ENCODE measurements around the gene PACS1.

Gene PACS1

DNA sequence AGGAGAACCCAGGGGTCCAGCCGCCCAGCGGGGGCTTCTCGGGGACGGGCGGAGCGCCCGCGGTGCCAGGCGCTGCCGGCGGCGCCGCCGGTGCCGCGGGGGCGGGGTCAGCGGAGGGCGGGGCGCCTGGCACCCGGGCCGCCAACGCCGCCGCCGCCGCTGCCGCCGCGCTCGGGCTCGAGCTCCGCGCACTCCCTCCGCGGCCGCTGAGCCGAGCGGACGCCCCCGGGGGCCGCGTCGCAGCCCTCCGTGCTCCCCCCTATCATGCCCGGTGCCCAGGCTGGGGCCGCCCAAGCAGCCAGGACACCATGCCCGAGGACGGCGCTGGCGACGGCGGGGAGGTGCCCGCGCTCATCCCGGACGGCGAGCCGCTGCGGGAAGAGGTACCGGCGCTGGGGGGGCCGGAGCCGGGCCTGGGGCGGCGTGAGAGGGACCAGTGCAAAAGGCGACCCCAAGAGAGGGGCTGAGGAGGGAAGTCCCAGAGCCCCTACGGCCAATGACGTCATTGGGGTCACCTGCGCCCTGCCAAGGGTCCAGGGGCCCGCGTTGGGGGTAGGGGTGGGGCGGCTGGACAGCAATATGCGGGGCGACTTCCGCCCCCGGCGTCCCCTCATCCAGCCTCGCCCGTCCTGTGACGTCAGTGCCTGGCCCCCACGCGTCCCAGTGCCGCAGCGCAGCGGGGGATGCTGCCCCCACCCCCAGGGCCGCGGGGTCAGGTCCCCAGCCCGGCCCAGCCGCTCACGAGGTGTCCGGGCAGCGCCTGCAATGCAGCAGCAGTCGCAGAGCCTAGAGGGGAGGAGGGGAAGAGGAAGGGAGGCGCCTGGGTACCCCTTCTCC, 221.9 kb downstream of the PACS1 start, which contains the start of gene TMEM151A:
Gene TMEM151A, plus strand, starts transcription at position 189 of the 837 bp plus-strand sequence. Its CDS starts 120 bp downstream, at position 309.
- no peak for TF ChIP-seq FOXP2 (optimal IDR thresholded peaks at IDR 0.05; ENCODE audit: borderline replicate concordance, extremely low read depth, extremely low read length, insufficient read depth)
- no peak for TF ChIP-seq SIN3A (IDR thresholded peaks at IDR 0.05; ENCODE audit: borderline replicate concordance, insufficient read depth, low read length)
- TF ChIP-seq, protein P1, sequence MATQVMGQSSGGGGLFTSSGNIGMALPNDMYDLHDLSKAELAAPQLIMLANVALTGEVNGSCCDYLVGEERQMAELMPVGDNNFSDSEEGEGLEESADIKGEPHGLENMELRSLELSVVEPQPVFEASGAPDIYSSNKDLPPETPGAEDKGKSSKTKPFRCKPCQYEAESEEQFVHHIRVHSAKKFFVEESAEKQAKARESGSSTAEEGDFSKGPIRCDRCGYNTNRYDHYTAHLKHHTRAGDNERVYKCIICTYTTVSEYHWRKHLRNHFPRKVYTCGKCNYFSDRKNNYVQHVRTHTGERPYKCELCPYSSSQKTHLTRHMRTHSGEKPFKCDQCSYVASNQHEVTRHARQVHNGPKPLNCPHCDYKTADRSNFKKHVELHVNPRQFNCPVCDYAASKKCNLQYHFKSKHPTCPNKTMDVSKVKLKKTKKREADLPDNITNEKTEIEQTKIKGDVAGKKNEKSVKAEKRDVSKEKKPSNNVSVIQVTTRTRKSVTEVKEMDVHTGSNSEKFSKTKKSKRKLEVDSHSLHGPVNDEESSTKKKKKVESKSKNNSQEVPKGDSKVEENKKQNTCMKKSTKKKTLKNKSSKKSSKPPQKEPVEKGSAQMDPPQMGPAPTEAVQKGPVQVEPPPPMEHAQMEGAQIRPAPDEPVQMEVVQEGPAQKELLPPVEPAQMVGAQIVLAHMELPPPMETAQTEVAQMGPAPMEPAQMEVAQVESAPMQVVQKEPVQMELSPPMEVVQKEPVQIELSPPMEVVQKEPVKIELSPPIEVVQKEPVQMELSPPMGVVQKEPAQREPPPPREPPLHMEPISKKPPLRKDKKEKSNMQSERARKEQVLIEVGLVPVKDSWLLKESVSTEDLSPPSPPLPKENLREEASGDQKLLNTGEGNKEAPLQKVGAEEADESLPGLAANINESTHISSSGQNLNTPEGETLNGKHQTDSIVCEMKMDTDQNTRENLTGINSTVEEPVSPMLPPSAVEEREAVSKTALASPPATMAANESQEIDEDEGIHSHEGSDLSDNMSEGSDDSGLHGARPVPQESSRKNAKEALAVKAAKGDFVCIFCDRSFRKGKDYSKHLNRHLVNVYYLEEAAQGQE (IDR thresholded peaks at IDR 0.05; ENCODE audit: insufficient read depth in 1 of 2, low read depth in 2 of 2, low read length in 2 of 2): no peak
- TF ChIP-seq POLR2AphosphoS5 (IDR thresholded peaks at IDR 0.05; ENCODE audit: low read depth, low read length): no peak
- TF ChIP-seq TAF1 (IDR thresholded peaks at IDR 0.05; ENCODE audit: borderline replicate concordance, insufficient read depth, low read length): no peak

DNA sequence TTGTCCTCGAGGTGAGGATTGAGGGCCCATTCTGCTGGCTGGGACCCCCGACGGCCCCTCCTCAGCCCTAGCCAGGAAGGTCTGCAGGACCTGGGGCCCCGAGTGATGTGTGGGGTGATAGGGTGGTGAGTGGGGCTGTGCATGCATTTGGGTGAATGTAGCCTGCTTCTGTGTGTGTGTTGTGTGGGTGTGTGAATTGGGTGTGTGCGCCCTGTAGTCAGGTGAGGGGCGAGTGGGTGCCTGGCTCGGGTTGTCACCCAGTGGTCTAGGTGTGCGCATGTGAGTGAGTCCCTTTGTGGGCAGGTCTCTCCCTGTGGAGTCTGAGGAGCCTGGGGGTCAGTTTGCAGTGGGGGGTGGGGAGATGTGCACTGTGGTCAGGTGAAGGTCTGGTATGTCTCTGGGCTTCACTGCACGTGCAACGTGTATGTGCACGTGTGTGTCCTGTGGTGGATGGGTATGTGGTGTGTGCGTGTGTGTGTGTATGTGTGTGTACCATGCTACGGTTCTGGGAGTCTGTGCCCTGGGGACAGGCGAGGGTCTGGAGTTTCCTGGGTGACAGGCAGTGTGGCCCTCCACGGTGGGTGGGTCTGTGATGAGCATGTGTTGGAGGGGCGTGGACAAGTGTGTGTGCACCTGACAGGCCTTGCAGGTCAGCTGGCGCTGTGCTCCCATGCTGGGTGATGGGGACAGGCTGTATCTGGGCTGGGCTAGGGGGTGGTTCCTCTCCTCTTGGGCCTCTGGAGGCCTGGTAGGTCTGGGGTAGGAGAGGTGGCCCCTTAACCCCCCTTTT, 222.7 kb downstream of the PACS1 start:
- TF ChIP-seq FOXP2 (optimal IDR thresholded peaks at IDR 0.05; ENCODE audit: borderline replicate concordance, extremely low read depth, extremely low read length, insufficient read depth) (no peak), SIN3A (IDR thresholded peaks at IDR 0.05; ENCODE audit: borderline replicate concordance, insufficient read depth, low read length) (no peak), TAF1 (IDR thresholded peaks at IDR 0.05; ENCODE audit: borderline replicate concordance, insufficient read depth, low read length) (no peak), POLR2AphosphoS5 (IDR thresholded peaks at IDR 0.05; ENCODE audit: low read depth, low read length) (no peak)
- TF ChIP-seq, protein P1 (IDR thresholded peaks at IDR 0.05; ENCODE audit: insufficient read depth in 1 of 2, low read depth in 2 of 2, low read length in 2 of 2): no peak

DNA sequence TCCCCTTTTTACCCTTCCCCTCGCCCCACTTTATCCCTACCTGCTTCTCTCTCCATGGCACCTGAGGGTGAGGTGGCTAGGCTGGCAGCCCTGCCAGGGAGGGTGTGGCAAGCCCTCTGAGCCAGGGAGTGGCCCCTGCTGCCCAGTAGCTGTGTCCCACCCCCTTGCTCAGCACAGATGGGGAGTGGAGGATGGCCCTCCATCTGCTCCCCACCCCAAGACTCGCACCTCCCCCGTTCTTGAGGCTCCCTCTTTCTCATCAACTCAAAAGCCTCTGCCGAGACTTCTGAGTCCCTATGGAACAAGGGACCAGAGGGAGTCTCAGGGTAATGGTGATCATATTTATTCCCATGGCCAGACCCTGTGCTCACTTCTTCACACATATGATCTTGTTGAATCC, 223.3 kb downstream of the PACS1 start:
- TF ChIP-seq FOXP2 (optimal IDR thresholded peaks at IDR 0.05; ENCODE audit: borderline replicate concordance, extremely low read depth, extremely low read length, insufficient read depth) (no peak), POLR2AphosphoS5 (IDR thresholded peaks at IDR 0.05; ENCODE audit: low read depth, low read length) (no peak), TAF1 (IDR thresholded peaks at IDR 0.05; ENCODE audit: borderline replicate concordance, insufficient read depth, low read length) (no peak), SIN3A (IDR thresholded peaks at IDR 0.05; ENCODE audit: borderline replicate concordance, insufficient read depth, low read length) (no peak)
- TF ChIP-seq, protein P1 (IDR thresholded peaks at IDR 0.05; ENCODE audit: insufficient read depth in 1 of 2, low read depth in 2 of 2, low read length in 2 of 2): no peak

DNA sequence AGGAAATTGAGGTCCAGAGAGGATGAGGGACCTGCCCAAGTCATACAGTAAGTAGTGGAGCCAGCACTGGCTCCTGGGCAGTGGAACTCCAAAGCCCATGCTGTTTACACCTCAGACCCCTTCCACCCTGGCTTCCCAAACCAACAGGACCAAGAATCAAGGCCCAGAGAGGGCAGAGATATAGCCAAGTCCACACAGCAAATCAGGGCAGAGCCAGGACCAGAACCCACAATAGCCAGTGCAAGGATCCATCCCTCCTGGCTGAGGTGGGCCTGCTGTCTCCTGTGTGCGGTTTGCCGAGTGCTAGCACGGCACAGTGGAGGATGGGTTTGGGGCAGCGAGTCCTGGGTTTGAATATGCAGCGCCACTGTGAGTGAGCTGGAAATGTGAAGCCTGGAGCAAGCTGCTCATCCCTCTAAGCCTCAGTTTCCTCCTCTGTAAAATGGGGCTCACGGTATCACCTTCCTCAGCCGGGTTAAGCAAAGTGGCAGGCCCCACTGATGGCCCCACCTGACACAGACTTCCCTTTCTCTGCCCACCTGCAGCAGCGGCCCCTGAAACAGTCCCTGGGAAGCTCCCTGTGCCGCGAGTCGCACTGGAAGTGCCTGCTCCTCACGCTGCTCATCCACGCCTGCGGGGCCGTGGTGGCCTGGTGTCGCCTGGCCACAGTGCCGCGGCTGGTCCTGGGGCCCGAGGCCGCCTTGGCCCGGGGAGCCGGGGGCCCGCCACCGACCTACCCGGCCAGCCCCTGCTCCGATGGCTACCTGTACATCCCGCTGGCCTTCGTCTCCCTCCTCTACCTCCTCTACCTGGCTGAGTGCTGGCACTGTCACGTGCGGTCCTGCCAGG, 223.9 kb downstream of the PACS1 start:
- TF ChIP-seq FOXP2 (optimal IDR thresholded peaks at IDR 0.05; ENCODE audit: borderline replicate concordance, extremely low read depth, extremely low read length, insufficient read depth) (no peak), SIN3A (IDR thresholded peaks at IDR 0.05; ENCODE audit: borderline replicate concordance, insufficient read depth, low read length) (no peak), TAF1 (IDR thresholded peaks at IDR 0.05; ENCODE audit: borderline replicate concordance, insufficient read depth, low read length) (no peak), POLR2AphosphoS5 (IDR thresholded peaks at IDR 0.05; ENCODE audit: low read depth, low read length) (no peak)
- TF ChIP-seq, protein P1 (IDR thresholded peaks at IDR 0.05; ENCODE audit: insufficient read depth in 1 of 2, low read depth in 2 of 2, low read length in 2 of 2): no peak

Measured in PFSK-1 (cell line).